CD4-positive, alpha-beta memory T cell (primary cell): Measurements from ENCODE around the gene USP36. TPM values are rescaled to one million over a fixed set of nuclear protein-coding genes. Genes with fewer than 3 reads are reported as not detected.

Experiments
- CTCF ChIA-PET: fragments of 350-600 bp; sonication (Branson Sonifier 250); formaldehyde crosslinking; loops from one replicate; lab custom pipeline; 2021; ENCODE audit warnings: inconsistent platforms; ENCODE audit not compliant: partially characterized antibody; lab: Charles Lee
- POLR2A ChIA-PET: fragments of 350-600 bp; sonication (Branson Sonifier 250); formaldehyde crosslinking; loops from one replicate; lab custom pipeline; 2021; ENCODE audit not compliant: partially characterized antibody; lab: Charles Lee
- DNase-seq, 5 donors: peaks; one replicate each; pipeline versions ENCODE4 v3.0.0 to v3.0.0-alpha.2; 2020 to 2022; ENCODE audit warnings: mixed read lengths in 1 of 5
- H3K27ac ChIP-seq: one replicate; pipeline ENCODE4 v1.7.0; 2013; ENCODE audit warnings: low read depth, low read length
- H3K27me3 ChIP-seq: 2 replicates; pipeline ENCODE4 v1.7.0; 2013; ENCODE audit warnings: mild to moderate bottlenecking, low read length, moderate library complexity; ENCODE audit not compliant: insufficient read depth
- H3K36me3 ChIP-seq: 2 replicates; pipeline ENCODE4 v1.7.0; 2013; ENCODE audit warnings: mild to moderate bottlenecking, low read length, moderate library complexity; ENCODE audit not compliant: insufficient read depth
- H3K4me1 ChIP-seq: 2 replicates; pipeline ENCODE4 v1.7.0; 2013; ENCODE audit warnings: mild to moderate bottlenecking, low read length, moderate library complexity; ENCODE audit not compliant: insufficient read depth
- H3K4me3 ChIP-seq, 2 donors: one replicate each; pipeline ENCODE4 v1.7.0; 2013; ENCODE audit warnings: low read length in 2 of 2, mild to moderate bottlenecking in 1 of 2
- H3K9me3 ChIP-seq, 2 donors: one replicate each; pipeline ENCODE4 v1.7.0; 2013; ENCODE audit warnings: low read length in 2 of 2, control low read depth in 1 of 2; ENCODE audit not compliant: control insufficient read depth in 1 of 2
- H3K27ac Mint-ChIP-seq, 7 donors: one replicate each; pipeline ENCODE4 v1.8.0; 2020 to 2021; ENCODE audit warnings: mixed read lengths in 7 of 7, mild to moderate bottlenecking in 6 of 7, inconsistent platforms in 3 of 7, moderate library complexity in 3 of 7
- H3K27me3 Mint-ChIP-seq, 2 donors: one replicate each; pipeline ENCODE4 v1.8.0; 2020 to 2021; ENCODE audit warnings: mixed read lengths in 2 of 2
- H3K36me3 Mint-ChIP-seq, 2 donors: one replicate each; pipeline ENCODE4 v1.8.0; 2020 to 2021; ENCODE audit warnings: mixed read lengths in 2 of 2, inconsistent platforms in 1 of 2, mild to moderate bottlenecking in 1 of 2
- H3K4me1 Mint-ChIP-seq, 4 donors: one replicate each; pipeline ENCODE4 v1.8.0; 2020 to 2021; ENCODE audit warnings: mixed read lengths in 4 of 4, mild to moderate bottlenecking in 1 of 4
- H3K4me3 Mint-ChIP-seq, 8 donors: one replicate each; pipeline ENCODE4 v1.8.0; 2020 to 2021; ENCODE audit warnings: mixed read lengths in 8 of 8, mild to moderate bottlenecking in 7 of 8, moderate library complexity in 6 of 8, inconsistent platforms in 3 of 8
- H3K9me3 Mint-ChIP-seq, 8 donors: one replicate each; pipeline ENCODE4 v1.8.0; 2020 to 2021; ENCODE audit warnings: mixed read lengths in 8 of 8, mild to moderate bottlenecking in 5 of 8, inconsistent platforms in 3 of 8, moderate library complexity in 1 of 8
- intact Hi-C: fragments of 100-400 bp; cut with micrococcal nuclease; formaldehyde crosslinking; loops from one replicate; pipeline ENCODE4 v1.15.1; 2023
- polyA plus RNA-seq, 2 donors: library from polyadenylated mRNA; unstranded; fragments of 300-500 nt; fragmentation: Illumina TruSeq; gene quantifications; one replicate each; pipeline ENCODE4 v1.2.3, GENCODE V29; 2021
- total RNA-seq, 2 experiments: library from RNA; stranded (reverse); gene quantifications; one replicate each; pipeline ENCODE4 v1.2.3, GENCODE V29; 2021

The USP36 gene
- total and polyA plus RNA-seq, 4 experiments from 2014 or later: 35.4 to 183 (median 118) TPM

- H3K9me3 Mint-ChIP-seq: peaks cover 0 to 6% (median 0%) of the 10 kb centered on the region in 8 donors
- intact Hi-C loops: no loop called here
- peak overlapping the region; percentile 46 for H3K27ac ChIP-seq
- H3K4me3 Mint-ChIP-seq: peak overlapping the region; percentile 67 to 86 (median 76)
- H3K4me1 ChIP-seq: peaks cover 76% of the 10 kb centered on the region
- H3K36me3 ChIP-seq: no peaks in the 10 kb centered on the region
- H3K27me3 ChIP-seq: no peaks in the 10 kb centered on the region
- peak overlapping the region; percentile 85 to 93 (median 88) for H3K27ac Mint-ChIP-seq
- POLR2A ChIA-PET: interaction anchor here (0.6 to 21.6 kb wide), 14 partner anchors 9 to 658 kb away, joined by 3 to 961 read pairs (median 12); partner anchors contain the start of gene USP36
- H3K36me3 Mint-ChIP-seq: peaks cover 4 to 24% of the 10 kb centered on the region in 2 donors
- H3K9me3 ChIP-seq: no peaks in the 10 kb centered on the region
- peaks cover 30 to 70% (median 49%) of the 10 kb centered on the region in 4 donors for H3K4me1 Mint-ChIP-seq
- CTCF ChIA-PET: interaction anchor here (0.6 to 3.8 kb wide), 7 partner anchors 14 to 80 kb away, joined by 3 to 37 read pairs (median 4); no protein-coding TSS in a partner anchor
- no peaks in the 10 kb centered on the region for H3K27me3 Mint-ChIP-seq
- DNase-seq: peak in 4 of 5 donors; percentile 49 to 54 (median 52)
- H3K4me3 ChIP-seq: peak overlapping the region in 1 of 2 donors; percentile 4
These were observed 55.5 kb downstream of the USP36 start for GRCh38 chr17:78785011-78785662.

DNA sequence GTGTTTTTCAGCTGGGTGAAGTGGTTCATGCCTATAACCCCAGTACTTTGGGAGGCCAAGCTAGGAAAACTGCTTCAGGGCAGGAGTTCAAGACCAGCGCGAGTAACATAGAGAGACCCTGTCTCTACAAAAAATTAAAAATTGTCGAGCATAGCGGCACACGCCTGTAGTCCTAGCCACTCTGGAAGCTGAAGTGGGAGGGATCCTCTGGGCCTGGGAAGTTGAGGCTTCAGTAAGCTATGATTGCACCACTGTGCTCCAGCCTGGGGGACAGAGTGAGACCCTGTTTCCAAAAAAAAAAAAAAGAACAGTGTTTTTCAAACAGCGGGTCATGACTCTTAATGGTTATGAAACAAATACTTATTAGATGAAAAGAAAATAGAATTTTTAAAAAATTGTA, 56.3 kb downstream of the USP36 start:
- H3K27ac Mint-ChIP-seq: peak overlapping the region; percentile 66 to 96 (median 86)
- H3K4me3 ChIP-seq: no peak overlapping the region
- peak overlapping the region; percentile 2 for H3K27ac ChIP-seq
- ChIA-PET CTCF (interaction anchor here (1.0 to 3.8 kb wide), 7 partner anchors 15 to 81 kb away, joined by 3 to 37 read pairs (median 6); no protein-coding TSS in a partner anchor), POLR2A (interaction anchor here (0.6 to 21.6 kb wide), 13 partner anchors 9 to 1166 kb away, joined by 3 to 961 read pairs (median 13); partner anchors contain the start of gene USP36)
- intact Hi-C loops: no loop called here
- H3K9me3 ChIP-seq: no peaks in the 10 kb centered on the region
- H3K36me3 ChIP-seq: no peaks in the 10 kb centered on the region
- H3K4me1 Mint-ChIP-seq: peaks cover 28 to 69% (median 50%) of the 10 kb centered on the region in 4 donors
- H3K4me3 Mint-ChIP-seq: peak overlapping the region; percentile 18 to 92 (median 88)
- no peaks in the 10 kb centered on the region for H3K27me3 Mint-ChIP-seq
- no peak for DNase-seq
- H3K4me1 ChIP-seq: peaks cover 74% of the 10 kb centered on the region
- H3K36me3 Mint-ChIP-seq: peaks cover 10 to 25% of the 10 kb centered on the region in 2 donors
- peaks cover 0 to 6% (median 0%) of the 10 kb centered on the region in 8 donors for H3K9me3 Mint-ChIP-seq
- H3K27me3 ChIP-seq: no peaks in the 10 kb centered on the region

DNA sequence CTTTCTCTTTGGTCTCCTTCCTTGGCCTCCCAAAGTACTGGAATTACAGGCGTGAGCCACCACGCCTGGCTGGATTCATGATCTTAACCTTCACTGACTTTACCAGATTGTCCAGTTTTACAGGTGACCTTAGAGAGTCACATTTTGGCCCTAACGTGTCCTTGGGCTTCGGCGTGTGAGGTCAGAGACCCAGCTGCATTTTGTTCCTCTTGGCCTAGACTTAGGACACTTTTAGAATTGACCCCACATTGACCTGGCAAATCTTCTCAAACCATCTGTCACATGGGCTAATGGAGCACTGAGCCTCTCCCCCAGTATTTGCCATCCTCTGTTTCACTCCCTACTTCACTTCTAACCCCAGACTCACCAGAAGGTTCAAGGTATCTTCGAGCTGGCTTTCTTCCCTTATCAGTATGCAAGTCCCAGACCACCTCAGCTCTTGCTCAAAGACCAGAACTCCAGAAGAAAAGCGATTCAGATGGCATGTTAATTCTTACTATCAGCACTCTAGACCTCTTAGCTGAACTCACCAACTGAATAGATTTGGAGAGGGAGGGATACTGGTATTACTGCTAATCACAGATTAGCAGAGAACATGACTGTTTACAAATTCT, 56.8 kb downstream of the USP36 start:
- intact Hi-C loops: loop anchor here (2.0 kb wide), 2 partner anchors 21 to 33 kb away; no protein-coding TSS in a partner anchor
- Mint-ChIP-seq H3K27me3 (no peaks in the 10 kb centered on the region), H3K4me1 (peaks cover 28 to 69% (median 48%) of the 10 kb centered on the region in 4 donors), H3K4me3 (peak overlapping the region; percentile 63 to 92 (median 89)), H3K9me3 (peaks cover 0 to 6% (median 0%) of the 10 kb centered on the region in 8 donors), H3K36me3 (peaks cover 10 to 27% of the 10 kb centered on the region in 2 donors), H3K27ac (peak overlapping the region; percentile 66 to 96 (median 86))
- Histone ChIP-seq H3K9me3 (no peaks in the 10 kb centered on the region), H3K27ac (peak overlapping the region; percentile 2), H3K27me3 (no peaks in the 10 kb centered on the region), H3K36me3 (no peaks in the 10 kb centered on the region), H3K4me1 (peaks cover 74% of the 10 kb centered on the region), H3K4me3 (no peak overlapping the region)
- no peak for DNase-seq
- POLR2A ChIA-PET: interaction anchor here (0.6 to 21.6 kb wide), 10 partner anchors 9 to 58 kb away, joined by 3 to 961 read pairs (median 27); no protein-coding TSS in a partner anchor
- CTCF ChIA-PET: interaction anchor here (0.6 to 3.8 kb wide), 7 partner anchors 15 to 607 kb away, joined by 3 to 37 read pairs (median 6); no protein-coding TSS in a partner anchor

GRCh38 chr17:78781893-78782304, 58.7 kb downstream of the USP36 start, which contains the start of gene CYTH1:
TSS of gene CYTH1 (minus strand) at chr17:78782273. CDS start at chr17:78782223, 50 bp downstream.
- Histone ChIP-seq H3K27me3 (no peaks in the 10 kb centered on the region), H3K36me3 (no peaks in the 10 kb centered on the region), H3K4me3 (peak within 1 kb of the TSS; percentile 63 to 91), H3K27ac (peak within 1 kb of the TSS; percentile 95), H3K4me1 (peaks cover 75% of the 10 kb centered on the region), H3K9me3 (no peaks in the 10 kb centered on the region)
- no peak for DNase-seq
- Mint-ChIP-seq H3K9me3 (peaks cover 0 to 2% (median 0%) of the 10 kb centered on the region in 8 donors), H3K27me3 (no peaks in the 10 kb centered on the region), H3K4me1 (peaks cover 25 to 70% (median 45%) of the 10 kb centered on the region in 4 donors), H3K27ac (peak within 1 kb of the TSS; percentile 93 to 99 (median 96)), H3K36me3 (peaks cover 6 to 29% of the 10 kb centered on the region in 2 donors), H3K4me3 (peak within 1 kb of the TSS; percentile 89 to 96 (median 94))
- ChIA-PET CTCF (no interaction called here), POLR2A (interaction anchor here (0.9 to 21.6 kb wide), 14 partner anchors 8 to 66 kb away, joined by 3 to 961 read pairs (median 9); partner anchors contain the start of gene USP36)
- intact Hi-C loops: loop anchor here (1.0 to 2.0 kb wide), 4 partner anchors 17 to 59 kb away; partner anchors contain the start of gene USP36

DNA sequence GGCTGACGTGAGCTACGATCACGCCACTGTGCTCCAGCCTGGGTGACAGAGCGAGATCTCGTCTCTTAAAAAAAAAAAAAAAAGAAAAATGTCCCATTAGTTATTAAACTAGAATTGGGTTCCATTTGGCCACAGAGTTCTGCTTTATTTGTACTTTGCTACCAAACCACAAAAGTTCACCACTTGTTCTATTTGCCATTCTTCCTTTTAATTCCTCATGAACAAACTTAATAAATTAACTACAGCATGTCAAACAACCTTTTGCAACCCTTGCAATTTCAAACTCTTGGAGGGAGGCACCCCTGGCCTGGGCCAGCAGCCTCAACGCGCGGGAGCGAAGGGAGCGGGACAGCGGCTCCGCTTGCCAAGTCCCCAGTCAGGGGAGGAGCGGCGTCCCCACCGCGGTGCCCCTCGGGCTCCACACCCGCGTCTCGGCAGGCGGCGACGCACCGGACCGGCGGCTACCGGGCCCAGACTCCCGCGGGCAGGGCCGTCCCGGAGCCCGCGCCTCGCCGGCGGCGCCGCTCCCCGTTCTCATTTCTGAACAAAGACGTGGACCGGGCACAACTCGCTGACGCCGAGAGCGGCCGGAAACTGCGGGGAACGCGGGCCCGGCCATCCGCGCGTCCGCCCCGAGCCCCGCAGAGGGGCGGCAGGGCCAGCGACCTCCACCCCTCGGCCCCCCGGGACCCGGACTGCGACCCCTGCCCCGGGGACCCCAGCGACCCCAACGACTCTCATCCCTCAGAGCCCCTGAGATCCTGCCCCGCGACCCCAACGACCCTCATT, 59.3 kb downstream of the USP36 start:
- peaks cover 76% of the 10 kb centered on the region for H3K4me1 ChIP-seq
- H3K4me3 Mint-ChIP-seq: peak overlapping the region; percentile 89 to 96 (median 94)
- H3K36me3 Mint-ChIP-seq: peaks cover 6 to 29% of the 10 kb centered on the region in 2 donors
- ChIA-PET POLR2A (interaction anchor here (0.9 to 21.6 kb wide), 14 partner anchors 9 to 73 kb away, joined by 3 to 961 read pairs (median 26); partner anchors contain the start of gene USP36), CTCF (interaction anchor here (1.2 to 2.7 kb wide), 9 partner anchors 12 to 73 kb away, joined by 3 to 15 read pairs (median 6); no protein-coding TSS in a partner anchor)
- intact Hi-C loops: loop anchor here (2.0 kb wide), 1 partner anchor 60 kb away; the partner anchor contains the start of gene USP36
- DNase-seq: peak; percentile 54 to 74 (median 60)
- H3K9me3 ChIP-seq: no peaks in the 10 kb centered on the region
- H3K4me3 ChIP-seq: peak overlapping the region; percentile 63 to 84
- peaks cover 0 to 2% (median 0%) of the 10 kb centered on the region in 8 donors for H3K9me3 Mint-ChIP-seq
- H3K27ac ChIP-seq: peak overlapping the region; percentile 95
- peak overlapping the region; percentile 92 to 99 (median 96) for H3K27ac Mint-ChIP-seq
- H3K27me3 ChIP-seq: no peaks in the 10 kb centered on the region
- H3K36me3 ChIP-seq: no peaks in the 10 kb centered on the region
- peaks cover 25 to 68% (median 45%) of the 10 kb centered on the region in 4 donors for H3K4me1 Mint-ChIP-seq
- no peaks in the 10 kb centered on the region for H3K27me3 Mint-ChIP-seq

DNA sequence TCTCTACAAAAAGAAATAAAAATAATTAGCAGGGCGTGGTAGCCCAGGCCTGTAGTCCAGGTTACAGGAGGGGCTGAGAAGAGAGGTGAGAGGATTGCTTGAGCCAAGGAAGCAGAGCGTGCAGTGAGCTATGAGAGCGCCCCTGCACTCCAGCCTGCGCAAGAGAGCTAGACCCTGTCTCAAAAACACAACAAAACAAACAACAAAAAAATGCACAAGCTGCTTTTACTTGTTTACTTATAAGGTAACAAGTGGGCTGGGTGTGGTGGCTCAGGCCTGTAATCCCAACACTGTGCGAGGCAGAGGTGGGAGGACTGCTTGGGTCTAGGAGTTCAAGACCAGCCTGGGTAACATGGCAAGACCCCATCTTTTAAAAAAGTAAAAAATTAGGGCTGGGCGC, 60.3 kb downstream of the USP36 start:
- ChIA-PET CTCF (interaction anchor here (1.0 to 2.7 kb wide), 13 partner anchors 9 to 72 kb away, joined by 3 to 15 read pairs (median 5); no protein-coding TSS in a partner anchor), POLR2A (interaction anchor here (0.6 to 21.6 kb wide), 21 partner anchors 10 to 72 kb away, joined by 3 to 961 read pairs (median 9); partner anchors contain the start of gene USP36)
- Mint-ChIP-seq H3K4me1 (peaks cover 26 to 68% (median 43%) of the 10 kb centered on the region in 4 donors), H3K4me3 (peak overlapping the region; percentile 89 to 96 (median 94)), H3K27me3 (no peaks in the 10 kb centered on the region), H3K27ac (peak overlapping the region; percentile 92 to 99 (median 96)), H3K9me3 (peaks cover 0 to 2% (median 0%) of the 10 kb centered on the region in 8 donors), H3K36me3 (peaks cover 6 to 36% of the 10 kb centered on the region in 2 donors)
- Histone ChIP-seq H3K27ac (peak overlapping the region; percentile 95), H3K4me3 (peak overlapping the region; percentile 62), H3K9me3 (no peaks in the 10 kb centered on the region), H3K4me1 (peaks cover 76% of the 10 kb centered on the region), H3K36me3 (no peaks in the 10 kb centered on the region), H3K27me3 (no peaks in the 10 kb centered on the region)
- intact Hi-C loops: loop anchor here (1.0 to 2.0 kb wide), 2 partner anchors 8 to 60 kb away; partner anchors contain the start of gene USP36
- peak in 3 of 5 donors; percentile 42 to 57 (median 50) for DNase-seq
